Measurements from ENCODE around the gene ADAMTSL5.
"Not testable (repeated sequence)": the region's sequence is repeated elsewhere in the genome, so short reads cannot be mapped to it uniquely, and the experiment has no call there.

The ADAMTSL5 gene

DNA sequence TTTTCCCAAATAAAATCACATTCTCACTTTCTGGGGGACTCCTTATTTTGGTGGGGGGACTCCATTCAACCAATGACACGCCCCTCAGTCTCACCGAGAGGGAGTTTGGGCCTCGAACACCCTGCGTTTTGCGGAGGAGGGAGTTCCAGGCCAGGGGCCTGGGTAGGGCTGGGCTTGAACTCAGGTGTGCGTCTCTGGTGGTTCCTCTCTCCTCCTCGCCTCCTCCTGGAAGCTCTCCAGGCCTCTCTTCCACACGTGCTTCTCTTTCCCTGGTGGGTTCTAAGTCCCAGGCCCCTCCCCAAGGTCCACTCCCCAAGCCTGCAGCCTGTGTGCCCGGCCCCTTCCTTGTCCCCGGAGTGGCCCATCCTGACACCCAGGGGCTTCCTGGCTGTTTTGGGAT is 40.6 kb upstream of the ADAMTSL5 start:
- Histone ChIP-seq H3K9ac (ENCODE audit: insufficient read length) (no peak overlapping the region), H3K27ac (no peak overlapping the region), H3K9me3 (ENCODE audit: low read depth, low read length) (no peaks in the 10 kb centered on the region), H3K4me3 (no peak overlapping the region), H3K36me3 (ENCODE audit: insufficient read depth, low read length) (peaks cover 5% of the 10 kb centered on the region; the same call in 1 of the 2 replicates)
- TF ChIP-seq EZH2 (IDR thresholded peaks at IDR 0.05) (no peak), FOXP2 (optimal IDR thresholded peaks at IDR 0.05; ENCODE audit: control extremely low read depth, extremely low read length, insufficient read depth) (no peak), POLR2AphosphoS5 (IDR thresholded peaks at IDR 0.05; ENCODE audit: borderline replicate concordance, low read depth, low read length) (no peak)
- no peak for DNase-seq (ENCODE audit: low read depth, low spot score)

DNA sequence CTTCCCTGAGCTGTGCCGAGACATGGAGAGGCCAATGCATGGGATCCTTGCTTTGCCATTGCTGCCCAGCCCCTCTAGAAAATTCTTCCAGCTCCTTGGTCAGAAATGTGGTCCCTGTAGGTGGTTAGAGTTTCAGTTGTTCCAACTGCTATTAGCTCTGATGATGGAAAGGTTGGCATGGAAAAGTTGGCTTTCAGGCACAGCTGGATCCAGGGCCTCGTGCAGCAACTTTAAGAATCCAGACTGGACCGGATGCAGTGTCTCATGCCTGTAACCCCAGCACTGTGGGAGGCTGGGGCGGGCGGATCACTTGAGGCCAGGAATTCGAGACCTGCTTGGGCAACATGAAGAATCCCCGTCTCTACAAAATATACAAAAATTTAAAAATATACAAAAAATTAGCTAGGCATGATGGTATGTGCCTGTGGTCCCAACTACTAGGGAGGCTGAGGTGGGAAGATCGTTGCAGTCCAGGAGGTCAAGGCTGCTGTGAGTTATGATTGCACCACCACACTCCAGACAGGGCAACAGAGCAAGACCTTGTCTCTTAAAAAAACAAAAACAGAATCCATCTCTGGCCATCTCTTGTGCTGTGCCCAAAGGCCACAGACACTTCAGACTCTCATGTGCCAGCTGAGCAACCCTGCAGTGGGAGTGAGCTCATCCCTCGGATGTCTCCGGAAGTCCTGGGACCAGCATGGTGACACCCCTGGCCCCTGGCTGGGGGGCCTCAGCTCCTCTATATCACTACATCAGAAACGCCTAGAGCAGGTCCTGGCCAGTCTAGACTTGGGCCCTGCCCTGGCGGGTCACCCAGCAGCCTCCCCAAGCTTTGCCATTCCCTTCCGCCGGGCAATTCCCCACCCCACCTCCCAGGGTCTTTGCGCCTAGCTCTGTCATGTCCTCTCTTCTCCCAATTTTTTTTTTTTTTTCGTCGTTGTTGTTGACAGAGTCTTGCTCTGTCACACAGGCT is 38.5 kb upstream of the ADAMTSL5 start:
- TF ChIP-seq EZH2 (IDR thresholded peaks at IDR 0.05): no peak
- no peak for TF ChIP-seq POLR2AphosphoS5 (IDR thresholded peaks at IDR 0.05; ENCODE audit: borderline replicate concordance, low read depth, low read length)
- no peak for TF ChIP-seq FOXP2 (optimal IDR thresholded peaks at IDR 0.05; ENCODE audit: control extremely low read depth, extremely low read length, insufficient read depth)
- Histone ChIP-seq H3K4me3 (no peak overlapping the region), H3K36me3 (ENCODE audit: insufficient read depth, low read length) (no peaks in the 10 kb centered on the region; the same call in 1 of the 2 replicates), H3K9ac (ENCODE audit: insufficient read length) (no peak overlapping the region), H3K27ac (no peak overlapping the region), H3K9me3 (ENCODE audit: low read depth, low read length) (no peaks in the 10 kb centered on the region)
- DNase-seq (ENCODE audit: low read depth, low spot score): no peak

DNA sequence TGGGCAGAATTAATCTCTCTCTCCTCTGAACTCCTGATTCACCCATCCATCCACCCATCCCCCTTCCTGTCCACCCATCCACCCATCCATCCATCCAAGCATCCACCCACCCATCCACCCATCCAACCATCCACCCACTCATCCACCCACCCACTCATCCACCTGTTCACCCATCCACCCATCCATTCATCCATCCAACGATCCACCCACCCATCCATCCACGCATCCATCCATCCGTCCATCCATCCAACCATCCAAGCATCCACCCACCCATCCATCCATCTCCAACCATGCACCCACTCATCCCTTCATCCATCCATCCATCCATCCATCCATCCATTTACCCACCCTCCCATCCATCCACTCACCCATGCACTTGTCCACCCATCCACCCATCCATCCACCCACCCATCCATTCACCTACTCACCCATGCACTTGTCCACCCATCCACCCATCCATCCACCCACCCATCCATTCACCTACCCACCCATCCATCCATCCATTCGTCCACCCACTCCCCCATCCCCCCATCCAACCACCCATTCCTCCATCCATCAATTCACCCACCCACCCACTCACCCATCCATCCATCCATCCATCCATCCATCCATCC is 36.6 kb upstream of the ADAMTSL5 start:
- no peak for DNase-seq (ENCODE audit: low read depth, low spot score)
- no peak overlapping the region for H3K4me3 ChIP-seq
- TF ChIP-seq FOXP2 (optimal IDR thresholded peaks at IDR 0.05; ENCODE audit: control extremely low read depth, extremely low read length, insufficient read depth): no peak

DNA sequence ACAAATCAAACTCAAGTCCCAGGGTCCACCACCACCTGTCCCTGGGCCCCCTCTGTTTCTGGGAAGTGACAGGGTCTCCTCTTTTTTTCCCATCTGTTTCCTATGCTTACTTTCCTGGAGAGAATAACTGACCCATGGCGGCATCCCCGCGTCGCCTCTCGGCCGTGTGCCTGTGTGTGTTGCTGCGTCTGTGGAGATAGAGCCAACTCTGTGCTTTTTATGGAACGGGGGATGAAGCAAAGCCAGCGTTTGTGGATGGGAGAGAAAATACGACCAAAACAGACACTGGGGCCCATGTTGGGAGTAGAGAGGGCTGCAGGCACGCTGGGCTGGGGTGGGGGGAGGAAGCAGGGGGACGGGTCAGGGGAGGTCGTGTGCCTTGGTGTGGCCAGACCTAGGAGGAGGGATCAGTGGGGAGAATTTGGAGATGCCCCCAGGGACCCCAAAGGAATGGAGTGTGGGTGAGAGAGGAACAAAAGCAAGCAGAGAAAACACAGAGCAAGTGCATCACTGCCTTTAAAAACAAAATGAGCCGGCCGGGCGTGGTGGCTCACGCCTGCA is 27.6 kb upstream of the ADAMTSL5 start:
- Histone ChIP-seq H3K9me3 (ENCODE audit: low read depth, low read length) (no peaks in the 10 kb centered on the region), H3K27ac (no peak overlapping the region), H3K36me3 (ENCODE audit: insufficient read depth, low read length) (no peaks in the 10 kb centered on the region), H3K4me3 (no peak overlapping the region), H3K9ac (ENCODE audit: insufficient read length) (no peak overlapping the region)
- TF ChIP-seq FOXP2 (optimal IDR thresholded peaks at IDR 0.05; ENCODE audit: control extremely low read depth, extremely low read length, insufficient read depth) (no peak), EZH2 (IDR thresholded peaks at IDR 0.05) (no peak), POLR2AphosphoS5 (IDR thresholded peaks at IDR 0.05; ENCODE audit: borderline replicate concordance, low read depth, low read length) (no peak)
- no peak for DNase-seq (ENCODE audit: low read depth, low spot score)

More for the DNA sequence above, 36.6 kb upstream of the ADAMTSL5 start:
- Histone ChIP-seq H3K36me3 (ENCODE audit: insufficient read depth, low read length) (no peaks in the 10 kb centered on the region), H3K27ac (no peak overlapping the region), H3K9me3 (ENCODE audit: low read depth, low read length) (no peaks in the 10 kb centered on the region), H3K9ac (ENCODE audit: insufficient read length) (no peak overlapping the region)

DNA sequence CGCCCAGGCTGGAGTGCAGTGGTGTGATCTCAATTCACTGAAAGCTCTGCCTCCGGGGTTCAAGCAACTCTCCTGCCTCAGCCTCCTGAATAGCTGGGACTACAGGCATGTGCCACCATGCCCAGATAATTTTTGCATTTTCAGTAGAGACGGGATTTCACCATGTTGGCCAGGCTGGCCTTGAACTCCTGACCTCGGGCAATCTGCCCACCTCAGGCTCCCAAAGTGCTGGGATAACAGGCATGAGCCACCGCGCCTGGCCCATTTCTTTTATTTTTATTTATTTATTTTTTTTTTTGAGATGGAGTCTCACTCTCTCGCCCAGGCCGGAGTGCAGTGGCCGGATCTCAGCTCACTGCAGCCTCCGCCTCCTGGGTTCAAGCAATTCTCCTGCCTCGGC is 26.9 kb upstream of the ADAMTSL5 start:
- not testable (repeated sequence) for H3K4me3 ChIP-seq; H3K27ac ChIP-seq; H3K36me3 ChIP-seq (ENCODE audit: insufficient read depth, low read length); DNase-seq (ENCODE audit: low read depth, low spot score); H3K9ac ChIP-seq (ENCODE audit: insufficient read length); H3K9me3 ChIP-seq (ENCODE audit: low read depth, low read length)

DNA sequence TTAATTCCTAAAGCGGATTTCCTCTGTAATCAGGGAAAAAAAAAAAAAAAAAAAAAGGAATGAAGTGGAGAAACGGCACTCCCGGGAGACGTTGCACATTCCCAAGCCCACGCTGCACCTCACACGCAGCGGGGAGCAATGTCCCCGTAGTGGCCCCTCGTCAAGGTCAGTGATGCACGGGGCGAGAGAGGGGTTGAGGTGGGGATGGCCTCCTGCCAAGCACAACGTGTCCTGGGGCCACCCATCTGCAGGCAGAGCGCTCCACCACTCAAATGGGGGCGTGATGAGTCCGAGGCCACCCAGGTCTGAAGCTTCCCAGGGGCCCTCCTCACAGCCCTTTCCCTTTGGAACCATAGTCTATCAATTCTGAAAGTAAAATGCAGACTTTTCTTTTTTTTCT is 26.2 kb upstream of the ADAMTSL5 start:
- TF ChIP-seq FOXP2 (optimal IDR thresholded peaks at IDR 0.05; ENCODE audit: control extremely low read depth, extremely low read length, insufficient read depth) (no peak), POLR2AphosphoS5 (IDR thresholded peaks at IDR 0.05; ENCODE audit: borderline replicate concordance, low read depth, low read length) (no peak), EZH2 (IDR thresholded peaks at IDR 0.05) (no peak)
- no peak overlapping the region for H3K4me3 ChIP-seq
- no peaks in the 10 kb centered on the region for H3K9me3 ChIP-seq (ENCODE audit: low read depth, low read length)
- no peak overlapping the region for H3K27ac ChIP-seq
- no peak for DNase-seq (ENCODE audit: low read depth, low spot score)
- no peaks in the 10 kb centered on the region for H3K36me3 ChIP-seq (ENCODE audit: insufficient read depth, low read length)
- no peak overlapping the region for H3K9ac ChIP-seq (ENCODE audit: insufficient read length)

DNA sequence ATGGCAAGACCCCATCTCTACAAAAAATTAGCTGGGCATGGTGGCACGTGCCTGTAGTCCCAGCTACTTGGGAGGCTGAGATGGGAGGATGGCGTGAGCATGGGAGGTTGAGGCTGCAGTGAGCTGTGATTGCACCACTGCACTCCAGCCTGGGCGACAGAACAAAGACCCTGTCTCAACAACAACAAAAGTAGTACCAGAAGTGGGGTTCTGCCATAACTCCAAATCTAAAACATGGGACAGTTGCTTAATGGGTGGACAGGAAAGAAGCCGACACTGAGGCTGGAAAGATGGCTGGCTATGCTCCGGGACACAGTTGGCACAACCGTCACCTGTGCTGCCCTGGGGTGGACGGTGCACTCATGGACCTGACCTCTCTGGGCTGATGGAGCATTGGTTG is 22.9 kb upstream of the ADAMTSL5 start:
- not testable (repeated sequence) for H3K9ac ChIP-seq (ENCODE audit: insufficient read length); H3K9me3 ChIP-seq (ENCODE audit: low read depth, low read length); H3K36me3 ChIP-seq (ENCODE audit: insufficient read depth, low read length); H3K27ac ChIP-seq; DNase-seq (ENCODE audit: low read depth, low spot score); H3K4me3 ChIP-seq

DNA sequence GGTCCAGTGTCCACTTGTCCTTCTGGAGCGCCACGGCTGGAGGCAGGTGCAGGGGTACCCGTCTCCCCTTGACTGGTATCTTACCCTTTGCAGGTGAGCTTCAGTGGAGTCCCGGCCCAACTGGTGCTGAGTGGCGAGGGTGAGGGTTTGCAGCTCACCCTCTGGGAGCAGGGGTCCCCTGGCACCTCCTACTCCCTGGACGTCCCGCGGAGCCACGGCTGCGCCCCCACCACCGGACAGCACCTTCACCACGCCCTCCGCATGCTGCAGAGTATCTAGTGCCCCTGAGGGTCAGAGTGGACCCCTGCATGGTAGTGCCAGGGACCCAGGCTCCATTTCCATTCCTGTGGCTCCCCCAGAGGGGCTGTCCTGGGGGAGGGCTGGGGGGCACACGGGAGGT is 22.2 kb upstream of the ADAMTSL5 start:
- Histone ChIP-seq H3K9me3 (ENCODE audit: low read depth, low read length) (no peaks in the 10 kb centered on the region), H3K27ac (no peak overlapping the region), H3K9ac (ENCODE audit: insufficient read length) (no peak overlapping the region), H3K36me3 (ENCODE audit: insufficient read depth, low read length) (no peaks in the 10 kb centered on the region), H3K4me3 (no peak overlapping the region)
- no peak for TF ChIP-seq POLR2AphosphoS5 (IDR thresholded peaks at IDR 0.05; ENCODE audit: borderline replicate concordance, low read depth, low read length)
- no peak for TF ChIP-seq FOXP2 (optimal IDR thresholded peaks at IDR 0.05; ENCODE audit: control extremely low read depth, extremely low read length, insufficient read depth)
- TF ChIP-seq EZH2 (IDR thresholded peaks at IDR 0.05): no peak
- DNase-seq (ENCODE audit: low read depth, low spot score): no peak

Data from SK-N-MC (cell line).